ENCODE results near the gene UTS2R. TPM values are rescaled to one million over a fixed set of nuclear protein-coding genes. Genes with fewer than 3 reads are reported as not detected.

UTS2R gene
- polyA plus RNA-seq, 1 of the 3 experiments (the other 2 are of a cell fraction) = not detected

DNA sequence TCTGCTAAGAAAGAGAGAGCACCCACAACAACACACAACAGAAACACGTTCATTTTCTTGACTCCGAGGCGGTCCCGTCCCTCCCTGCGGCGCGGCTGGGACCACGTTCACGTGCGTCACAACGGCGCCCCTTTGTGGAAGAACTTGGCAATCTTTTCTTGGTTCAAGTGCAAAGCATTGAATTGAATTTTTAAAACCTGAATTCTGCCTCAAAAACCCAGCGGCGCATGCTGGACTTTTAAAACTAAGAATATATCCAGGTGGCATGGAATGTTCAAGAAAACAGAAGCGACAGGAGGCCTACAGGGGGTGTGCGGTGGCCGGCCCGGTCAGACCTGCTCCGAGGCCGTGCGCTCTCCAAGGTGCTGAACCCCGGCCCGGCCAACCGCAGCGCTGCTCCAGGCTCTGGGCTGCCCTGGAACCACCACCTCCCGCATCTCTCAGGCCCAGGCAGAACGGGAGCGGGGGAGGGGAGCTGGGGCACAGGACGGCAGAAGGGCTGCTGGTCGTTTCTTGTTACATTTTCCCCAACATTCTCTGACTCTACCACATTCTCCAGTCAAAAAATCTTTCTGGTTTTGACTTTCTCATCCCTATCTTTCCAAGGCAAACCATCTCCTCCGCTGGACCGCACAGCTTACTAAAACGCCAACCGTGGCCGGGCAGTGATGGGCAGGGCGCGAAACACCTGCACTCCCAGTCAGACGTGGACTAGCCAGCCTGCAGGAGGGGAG lies 43.1 kb downstream of the UTS2R start (continued):
- TF ChIP-seq, protein P1, sequence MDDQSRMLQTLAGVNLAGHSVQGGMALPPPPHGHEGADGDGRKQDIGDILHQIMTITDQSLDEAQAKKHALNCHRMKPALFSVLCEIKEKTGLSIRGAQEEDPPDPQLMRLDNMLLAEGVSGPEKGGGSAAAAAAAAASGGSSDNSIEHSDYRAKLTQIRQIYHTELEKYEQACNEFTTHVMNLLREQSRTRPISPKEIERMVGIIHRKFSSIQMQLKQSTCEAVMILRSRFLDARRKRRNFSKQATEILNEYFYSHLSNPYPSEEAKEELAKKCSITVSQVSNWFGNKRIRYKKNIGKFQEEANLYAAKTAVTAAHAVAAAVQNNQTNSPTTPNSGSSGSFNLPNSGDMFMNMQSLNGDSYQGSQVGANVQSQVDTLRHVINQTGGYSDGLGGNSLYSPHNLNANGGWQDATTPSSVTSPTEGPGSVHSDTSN (IDR thresholded peaks at IDR 0.05) = no peak
- TF ChIP-seq SMC3 (IDR thresholded peaks at IDR 0.05; ENCODE audit: low read depth, low read length) = peak; percentile 94
- no peak for TF ChIP-seq MEF2A (IDR thresholded peaks at IDR 0.05; ENCODE audit: borderline replicate concordance, low read depth)
- TF ChIP-seq RCOR1 (IDR thresholded peaks at IDR 0.05; ENCODE audit: low read length) = peak; percentile 32; the same call in 1 of the 2 replicates
- TF ChIP-seq FOXJ3 (CRISPR knock-in tag; IDR thresholded peaks at IDR 0.05) = no peak
- TF ChIP-seq, protein P2, sequence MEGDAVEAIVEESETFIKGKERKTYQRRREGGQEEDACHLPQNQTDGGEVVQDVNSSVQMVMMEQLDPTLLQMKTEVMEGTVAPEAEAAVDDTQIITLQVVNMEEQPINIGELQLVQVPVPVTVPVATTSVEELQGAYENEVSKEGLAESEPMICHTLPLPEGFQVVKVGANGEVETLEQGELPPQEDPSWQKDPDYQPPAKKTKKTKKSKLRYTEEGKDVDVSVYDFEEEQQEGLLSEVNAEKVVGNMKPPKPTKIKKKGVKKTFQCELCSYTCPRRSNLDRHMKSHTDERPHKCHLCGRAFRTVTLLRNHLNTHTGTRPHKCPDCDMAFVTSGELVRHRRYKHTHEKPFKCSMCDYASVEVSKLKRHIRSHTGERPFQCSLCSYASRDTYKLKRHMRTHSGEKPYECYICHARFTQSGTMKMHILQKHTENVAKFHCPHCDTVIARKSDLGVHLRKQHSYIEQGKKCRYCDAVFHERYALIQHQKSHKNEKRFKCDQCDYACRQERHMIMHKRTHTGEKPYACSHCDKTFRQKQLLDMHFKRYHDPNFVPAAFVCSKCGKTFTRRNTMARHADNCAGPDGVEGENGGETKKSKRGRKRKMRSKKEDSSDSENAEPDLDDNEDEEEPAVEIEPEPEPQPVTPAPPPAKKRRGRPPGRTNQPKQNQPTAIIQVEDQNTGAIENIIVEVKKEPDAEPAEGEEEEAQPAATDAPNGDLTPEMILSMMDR (IDR thresholded peaks at IDR 0.05) = peak; percentile 99
- no peak for TF ChIP-seq FOSL2 (IDR thresholded peaks at IDR 0.05; ENCODE audit: borderline replicate concordance, low read depth)
- TF ChIP-seq, protein P3, sequence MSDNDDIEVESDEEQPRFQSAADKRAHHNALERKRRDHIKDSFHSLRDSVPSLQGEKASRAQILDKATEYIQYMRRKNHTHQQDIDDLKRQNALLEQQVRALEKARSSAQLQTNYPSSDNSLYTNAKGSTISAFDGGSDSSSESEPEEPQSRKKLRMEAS (IDR thresholded peaks at IDR 0.05; ENCODE audit: low read depth) = 0 out of 2 replicates have a peak, but pooled peaks have one; percentile 43
- TF ChIP-seq RFX5 (IDR thresholded peaks at IDR 0.05; ENCODE audit: low read length) = peak; percentile 62; the same call in 1 of the 2 replicates
- no peak for TF ChIP-seq RXRA (IDR thresholded peaks at IDR 0.05; ENCODE audit: borderline replicate concordance, low read depth)
- TF ChIP-seq MXI1 (IDR thresholded peaks at IDR 0.05; ENCODE audit: low read depth, low read length) = 0 out of 2 replicates have a peak, but pooled peaks have one; percentile 54

DNA sequence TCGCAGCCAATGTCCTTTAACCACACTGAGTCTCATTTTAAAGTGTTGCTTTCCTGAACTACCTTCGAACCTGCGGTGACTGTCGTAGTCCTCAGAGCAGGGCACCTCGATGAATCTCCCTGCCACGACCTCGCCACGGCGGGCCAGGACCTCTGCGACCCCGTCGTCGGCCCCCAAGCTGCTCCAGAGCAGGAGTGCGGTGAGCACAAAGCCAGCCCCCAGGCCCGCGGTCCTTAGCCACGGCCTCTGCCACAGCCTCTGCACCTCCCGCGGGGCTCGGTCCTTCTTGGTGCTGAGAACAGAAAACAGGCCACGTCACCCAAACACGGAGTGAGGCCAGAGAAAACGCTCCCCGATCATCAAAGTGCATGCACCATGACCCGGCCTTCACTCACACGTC lies 43.8 kb downstream of the UTS2R start:
- no peaks in the 10 kb centered on the region for H3K9me2 ChIP-seq
- WGBS (ENCODE audit: low lambda C conversion rate) = 94% methylated on average over 25 of the region's 26 CpGs
- H3K4me3 ChIP-seq (ENCODE audit: low read depth in 2 of 2, low read length in 1 of 2) = no peak overlapping the region
- ChIA-PET POLR2A (no interaction called here), CTCF (interaction anchor here (0.8 to 11.3 kb wide), 16 partner anchors 13 to 116 kb away, joined by 3 to 124 read pairs (median 8); partner anchors contain the start of genes SECTM1 and TEX19)
- H2AFZ ChIP-seq (ENCODE audit: low read depth) = no peak overlapping the region
- H3F3A ChIP-seq (replicated peaks; ENCODE audit: insufficient read depth) = peaks cover 8% of the 10 kb centered on the region
- no peak overlapping the region for H3K9ac ChIP-seq
- no peak overlapping the region for H3K4me2 ChIP-seq
- H3K27ac ChIP-seq (ENCODE audit: low read depth in 2 of 2, low read length in 1 of 2) = no peak overlapping the region
- H3K27me3 ChIP-seq (ENCODE audit: insufficient read depth) = no peaks in the 10 kb centered on the region
- H3K4me1 ChIP-seq (ENCODE audit: control insufficient read depth in 1 of 2, insufficient read depth in 2 of 2, low read depth in 1 of 2, low read length in 1 of 2) = peaks cover 0 to 13% of the 10 kb centered on the region in 2 experiments; a peak in 2 of 4 replicates
- peaks cover 19% of the 10 kb centered on the region for H3K79me2 ChIP-seq (ENCODE audit: insufficient read depth)
- H4K20me1 ChIP-seq (ENCODE audit: insufficient read depth) = peaks cover 55% of the 10 kb centered on the region
- DNase-seq = no peak
- H3K36me3 ChIP-seq (replicated peaks in 1 of 2; ENCODE audit: control insufficient read depth in 1 of 2, insufficient read depth in 2 of 2, low read length in 1 of 2) = peaks cover 3 to 5% of the 10 kb centered on the region in 2 experiments
- TF ChIP-seq FOXM1 (IDR thresholded peaks at IDR 0.05; ENCODE audit: low read depth) = no peak
- TF ChIP-seq RFX5 (IDR thresholded peaks at IDR 0.05; ENCODE audit: low read length) = no peak
- no peak for TF ChIP-seq MEF2A (IDR thresholded peaks at IDR 0.05; ENCODE audit: borderline replicate concordance, low read depth)
- no peak for TF ChIP-seq YY1 (IDR thresholded peaks at IDR 0.05; ENCODE audit: low read depth)
- TF ChIP-seq, protein P4, sequence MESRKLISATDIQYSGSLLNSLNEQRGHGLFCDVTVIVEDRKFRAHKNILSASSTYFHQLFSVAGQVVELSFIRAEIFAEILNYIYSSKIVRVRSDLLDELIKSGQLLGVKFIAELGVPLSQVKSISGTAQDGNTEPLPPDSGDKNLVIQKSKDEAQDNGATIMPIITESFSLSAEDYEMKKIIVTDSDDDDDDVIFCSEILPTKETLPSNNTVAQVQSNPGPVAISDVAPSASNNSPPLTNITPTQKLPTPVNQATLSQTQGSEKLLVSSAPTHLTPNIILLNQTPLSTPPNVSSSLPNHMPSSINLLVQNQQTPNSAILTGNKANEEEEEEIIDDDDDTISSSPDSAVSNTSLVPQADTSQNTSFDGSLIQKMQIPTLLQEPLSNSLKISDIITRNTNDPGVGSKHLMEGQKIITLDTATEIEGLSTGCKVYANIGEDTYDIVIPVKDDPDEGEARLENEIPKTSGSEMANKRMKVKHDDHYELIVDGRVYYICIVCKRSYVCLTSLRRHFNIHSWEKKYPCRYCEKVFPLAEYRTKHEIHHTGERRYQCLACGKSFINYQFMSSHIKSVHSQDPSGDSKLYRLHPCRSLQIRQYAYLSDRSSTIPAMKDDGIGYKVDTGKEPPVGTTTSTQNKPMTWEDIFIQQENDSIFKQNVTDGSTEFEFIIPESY (IDR thresholded peaks at IDR 0.05; ENCODE audit: borderline replicate concordance, low read depth) = no peak
- no peak for TF ChIP-seq SMC3 (IDR thresholded peaks at IDR 0.05; ENCODE audit: low read depth, low read length)
- no peak for TF ChIP-seq RXRA (IDR thresholded peaks at IDR 0.05; ENCODE audit: borderline replicate concordance, low read depth)
- TF ChIP-seq FOXJ3 (CRISPR knock-in tag; IDR thresholded peaks at IDR 0.05) = no peak
- TF ChIP-seq, protein P2 (IDR thresholded peaks at IDR 0.05) = no peak
- TF ChIP-seq JUND (IDR thresholded peaks at IDR 0.05) = no peak
- TF ChIP-seq, protein P1 (IDR thresholded peaks at IDR 0.05) = no peak
- TF ChIP-seq, protein P3 (IDR thresholded peaks at IDR 0.05; ENCODE audit: low read depth) = no peak
- H3K9me3 ChIP-seq = no peaks in the 10 kb centered on the region
